D721Med (cell line): Measurements from ENCODE around the gene AGO3.

Experiments used
- DNase-seq: peaks from one replicate; pipeline ENCODE4 v3.0.0; 2011; ENCODE audit warnings: low spot score; ENCODE audit not compliant: insufficient read length
- FAIRE-seq: peaks from 2 replicates; lab custom pipeline; 2011; peaks lifted over from hg19 to GRCh38; lab: Jason Lieb, UNC
- CTCF ChIP-seq: IDR thresholded peaks from 2 replicates; pipeline ENCODE4 v1.5.1; 2012; ENCODE audit warnings: mild to moderate bottlenecking, control low read depth; ENCODE audit not compliant: insufficient read depth; ENCODE audit errors: missing control alignments

AGO3 gene

GRCh38 chr1:35924838-35925237, 6.1 kb upstream of the AGO3 start:
- TF ChIP-seq CTCF, result no peak
- DNase-seq (no peak), FAIRE-seq (no peak)

GRCh38 chr1:35925741-35926140, 5.2 kb upstream of the AGO3 start:
- FAIRE-seq, result no peak
- DNase-seq, result no peak
- no peak for TF ChIP-seq CTCF

- no peak for FAIRE-seq
- no peak for DNase-seq
- no peak for TF ChIP-seq CTCF
Measured at GRCh38 chr1:35927472-35927871, 3.4 kb upstream of the AGO3 start.

- TF ChIP-seq CTCF, result no peak
- DNase-seq (no peak), FAIRE-seq (no peak)
Measured at GRCh38 chr1:35929730-35930592, 944 bp upstream of the AGO3 start.

- TF ChIP-seq CTCF, result no peak
- FAIRE-seq, result no peak
- DNase-seq, result no peak
Measured at GRCh38 chr1:35931446-35932157, 697 bp downstream of the AGO3 start.

- FAIRE-seq, result no peak
Measured at GRCh38 chr1:35932158-35932636, 1.3 kb downstream of the AGO3 start.

More at GRCh38 chr1:35932158-35932636, 1.3 kb downstream of the AGO3 start:
- no peak for TF ChIP-seq CTCF
- DNase-seq, result no peak
